ENCODE measurements around the gene AADACL4. TPM values are rescaled to one million over a fixed set of nuclear protein-coding genes. Genes with fewer than 3 reads are reported as not detected.
A peak's percentile ranks its signal among the peaks of the same experiment; 100 is the strongest.

AADACL4 gene
- total and polyA plus RNA-seq, 2 donors (not counting 1 experiment from before 2014, with no cell fraction given): not detected

- no peaks in the 10 kb centered on the region for H4K20me1 ChIP-seq (ENCODE audit: control insufficient read depth, insufficient read depth, low read length, poor library complexity, severe bottlenecking)
- Mint-ChIP-seq H3K27me3 (peaks cover 5% of the 10 kb centered on the region), H3K4me1 (no peaks in the 10 kb centered on the region), H3K9me3 (ENCODE audit: insufficient read depth) (no peaks in the 10 kb centered on the region), H3K4me3 (no peak overlapping the region), H3K27ac (no peak overlapping the region)
- ChIA-PET POLR2A (no interaction called here), CTCF (interaction anchor here (1.0 to 1.3 kb wide), 2 partner anchors 21 to 56 kb away, joined by 5 read pairs; no protein-coding TSS in a partner anchor)
- no peaks in the 10 kb centered on the region for H3K79me2 ChIP-seq (ENCODE audit: control insufficient read depth, insufficient read depth, low read length)
- peaks cover 0 to 6% of the 10 kb centered on the region in 2 donors for H3K4me1 ChIP-seq (ENCODE audit: control insufficient read depth in 2 of 2, insufficient read depth in 2 of 2, low read length in 2 of 2)
- no peaks in the 10 kb centered on the region for H3K36me3 ChIP-seq (replicated peaks in 1 of 2; ENCODE audit: control extremely low read depth in 1 of 2, control insufficient read depth in 1 of 2, extremely low read depth in 1 of 2, insufficient read depth in 2 of 2, low read length in 1 of 2)
- TF ChIP-seq, protein P1, sequence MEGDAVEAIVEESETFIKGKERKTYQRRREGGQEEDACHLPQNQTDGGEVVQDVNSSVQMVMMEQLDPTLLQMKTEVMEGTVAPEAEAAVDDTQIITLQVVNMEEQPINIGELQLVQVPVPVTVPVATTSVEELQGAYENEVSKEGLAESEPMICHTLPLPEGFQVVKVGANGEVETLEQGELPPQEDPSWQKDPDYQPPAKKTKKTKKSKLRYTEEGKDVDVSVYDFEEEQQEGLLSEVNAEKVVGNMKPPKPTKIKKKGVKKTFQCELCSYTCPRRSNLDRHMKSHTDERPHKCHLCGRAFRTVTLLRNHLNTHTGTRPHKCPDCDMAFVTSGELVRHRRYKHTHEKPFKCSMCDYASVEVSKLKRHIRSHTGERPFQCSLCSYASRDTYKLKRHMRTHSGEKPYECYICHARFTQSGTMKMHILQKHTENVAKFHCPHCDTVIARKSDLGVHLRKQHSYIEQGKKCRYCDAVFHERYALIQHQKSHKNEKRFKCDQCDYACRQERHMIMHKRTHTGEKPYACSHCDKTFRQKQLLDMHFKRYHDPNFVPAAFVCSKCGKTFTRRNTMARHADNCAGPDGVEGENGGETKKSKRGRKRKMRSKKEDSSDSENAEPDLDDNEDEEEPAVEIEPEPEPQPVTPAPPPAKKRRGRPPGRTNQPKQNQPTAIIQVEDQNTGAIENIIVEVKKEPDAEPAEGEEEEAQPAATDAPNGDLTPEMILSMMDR (IDR thresholded peaks at IDR 0.05): no peak
- no peak for TF ChIP-seq EZH2 (IDR thresholded peaks at IDR 0.05; ENCODE audit: borderline replicate concordance, insufficient read depth, low read depth, low read length, poor library complexity, severe bottlenecking)
- no peak overlapping the region for H3K9ac ChIP-seq (ENCODE audit: low read length)
- intact Hi-C loops (cut with micrococcal nuclease): no loop called here
- no peak overlapping the region for H2AFZ ChIP-seq (ENCODE audit: insufficient read depth, low read depth, low read length, poor library complexity, severe bottlenecking)
- 76% methylated on average over 6 of the region's 7 CpGs for WGBS (ENCODE audit: insufficient coverage)
- H3K9me3 ChIP-seq (ENCODE audit: control extremely low read depth in 1 of 3, control insufficient read depth in 2 of 3, insufficient read depth in 1 of 3, low read length in 2 of 3): no peaks in the 10 kb centered on the region
- DNase-seq: no peak
- H3K4me3 ChIP-seq (ENCODE audit: control extremely low read depth in 1 of 5, extremely low read depth in 1 of 5, insufficient read depth in 1 of 5, low read depth in 2 of 5, low read length in 4 of 5): no peak overlapping the region
- no peak overlapping the region for H3K27ac ChIP-seq (ENCODE audit: low read length in 2 of 2)
- no peak for ATAC-seq (ENCODE audit: low read depth)
- peaks cover 0 to 5% (median 0%) of the 10 kb centered on the region in 4 experiments for H3K27me3 ChIP-seq (replicated peaks in 1 of 4; ENCODE audit: control extremely low read depth in 1 of 4, control insufficient read depth in 3 of 4, insufficient read depth in 4 of 4, low read length in 3 of 4)
- H3K4me2 ChIP-seq (replicated peaks; ENCODE audit: low read depth, low read length, poor library complexity, severe bottlenecking): no peak overlapping the region
Measured at GRCh38 chr1:12600335-12600734, 43.5 kb upstream of the AADACL4 start.

DNA sequence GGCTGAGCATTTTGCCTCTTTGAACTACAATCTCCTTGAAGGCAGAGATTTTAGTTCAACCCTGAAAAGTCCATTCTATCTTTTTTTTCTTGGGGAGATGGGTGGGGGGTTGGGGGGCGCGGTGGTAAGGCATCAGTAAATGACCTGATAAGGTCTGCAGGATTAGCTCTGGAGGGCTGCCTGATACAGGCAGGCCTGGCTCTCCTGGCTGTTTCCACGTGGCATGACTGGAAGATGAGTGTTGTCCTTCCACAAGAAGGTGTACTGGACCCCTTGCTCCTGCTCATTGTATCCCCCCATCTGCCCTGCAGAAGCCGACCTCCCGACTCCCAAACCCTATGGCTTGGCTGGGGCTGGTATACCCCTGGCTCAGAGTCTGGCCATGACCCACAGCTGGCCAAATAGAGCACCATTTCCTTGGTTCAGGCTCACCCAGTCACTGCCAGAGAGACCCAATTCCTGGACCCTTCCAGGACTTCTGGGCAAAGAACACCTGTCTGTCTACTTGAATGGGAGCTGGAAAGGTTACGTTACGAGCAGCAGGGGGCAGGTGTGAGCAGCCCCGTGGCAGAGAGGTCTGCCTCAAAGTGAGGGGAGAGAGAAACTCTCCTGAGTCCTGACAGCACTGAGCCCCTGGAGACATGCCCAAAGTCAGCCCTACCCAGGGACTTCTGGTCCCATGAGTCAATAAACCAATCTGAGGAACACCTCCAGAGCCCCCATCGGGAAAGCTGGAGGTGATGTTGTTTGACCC, 42.8 kb upstream of the AADACL4 start:
- POLR2A ChIA-PET: no interaction called here
- Histone ChIP-seq H3K27ac (ENCODE audit: low read length in 2 of 2) (no peak overlapping the region), H3K9me3 (ENCODE audit: control extremely low read depth in 1 of 3, control insufficient read depth in 2 of 3, insufficient read depth in 1 of 3, low read length in 2 of 3) (no peaks in the 10 kb centered on the region), H3K27me3 (replicated peaks in 1 of 4; ENCODE audit: control extremely low read depth in 1 of 4, control insufficient read depth in 3 of 4, insufficient read depth in 4 of 4, low read length in 3 of 4) (peaks cover 0 to 5% (median 0%) of the 10 kb centered on the region in 4 experiments), H4K20me1 (ENCODE audit: control insufficient read depth, insufficient read depth, low read length, poor library complexity, severe bottlenecking) (no peaks in the 10 kb centered on the region), H3K4me3 (ENCODE audit: control extremely low read depth in 1 of 5, extremely low read depth in 1 of 5, insufficient read depth in 1 of 5, low read depth in 2 of 5, low read length in 4 of 5) (no peak overlapping the region), H3K4me1 (ENCODE audit: control insufficient read depth in 2 of 2, insufficient read depth in 2 of 2, low read length in 2 of 2) (no peaks in the 10 kb centered on the region), H3K79me2 (ENCODE audit: control insufficient read depth, insufficient read depth, low read length) (no peaks in the 10 kb centered on the region), H3K4me2 (replicated peaks; ENCODE audit: low read depth, low read length, poor library complexity, severe bottlenecking) (no peak overlapping the region), H3K9ac (ENCODE audit: low read length) (no peak overlapping the region), H2AFZ (ENCODE audit: insufficient read depth, low read depth, low read length, poor library complexity, severe bottlenecking) (no peak overlapping the region), H3K36me3 (replicated peaks in 1 of 2; ENCODE audit: control extremely low read depth in 1 of 2, control insufficient read depth in 1 of 2, extremely low read depth in 1 of 2, insufficient read depth in 2 of 2, low read length in 1 of 2) (no peaks in the 10 kb centered on the region)
- Mint-ChIP-seq H3K9me3 (ENCODE audit: insufficient read depth) (no peaks in the 10 kb centered on the region), H3K4me1 (no peaks in the 10 kb centered on the region), H3K27me3 (peaks cover 5% of the 10 kb centered on the region), H3K27ac (no peak overlapping the region), H3K4me3 (no peak overlapping the region)
- intact Hi-C loops (cut with micrococcal nuclease): no loop called here
- WGBS (ENCODE audit: insufficient coverage): 57% methylated on average over 8 of the region's 9 CpGs
- CTCF ChIA-PET: interaction anchor here (1.0 to 1.8 kb wide), 4 partner anchors 9 to 55 kb away, joined by 3 to 5 read pairs (median 5); no protein-coding TSS in a partner anchor
- ATAC-seq (ENCODE audit: low read depth): no peak
- TF ChIP-seq, protein P1 (IDR thresholded peaks at IDR 0.05): peak; percentile 27
- TF ChIP-seq EZH2 (IDR thresholded peaks at IDR 0.05; ENCODE audit: borderline replicate concordance, insufficient read depth, low read depth, low read length, poor library complexity, severe bottlenecking): no peak
- DNase-seq: no peak

Measured in B cell (primary cell).